Inflammatory macrophage treated with lipopolysaccharide for 4 hours (primary cell): ENCODE data around the gene POP7.

ENCODE experiments used
- DNase-seq: peaks from one replicate; pipeline ENCODE4 v3.0.0-alpha.2; 2020

Gene POP7

GRCh38 chr7:100726996-100727761, 21.3 kb downstream of the POP7 start:
- DNase-seq, result no peak

GRCh38 chr7:100728196-100728595, 22.3 kb downstream of the POP7 start:
- DNase-seq, result no peak

GRCh38 chr7:100730136-100730800, 24.3 kb downstream of the POP7 start:
- no peak for DNase-seq

- no peak for DNase-seq
Observed at GRCh38 chr7:100731937-100732636, 26.2 kb downstream of the POP7 start.

GRCh38 chr7:100735730-100736129, 29.8 kb downstream of the POP7 start:
- DNase-seq, result no peak

GRCh38 chr7:100736671-100737070, 30.8 kb downstream of the POP7 start:
- no peak for DNase-seq

GRCh38 chr7:100739934-100740333, 34.0 kb downstream of the POP7 start:
- no peak for DNase-seq

GRCh38 chr7:100744605-100745004, 38.7 kb downstream of the POP7 start:
- DNase-seq, result no peak

- peak; percentile 30 for DNase-seq
Observed at GRCh38 chr7:100745184-100745583, 39.3 kb downstream of the POP7 start.

GRCh38 chr7:100752994-100753393, 47.1 kb downstream of the POP7 start:
- no peak for DNase-seq

- DNase-seq, result no peak
Observed at GRCh38 chr7:100753750-100754149, 47.8 kb downstream of the POP7 start.
